ENCODE results near the gene TRIOBP. TPM values are rescaled to one million over a fixed set of nuclear protein-coding genes. Genes with fewer than 3 reads are reported as not detected.
A peak's percentile ranks its signal among the peaks of the same experiment; 100 is the strongest.

TRIOBP gene
- total RNA-seq, 1 donor from 2014 or later = 49.5 TPM

GRCh38 chr22:37816543-37817180 is 119.8 kb downstream of the TRIOBP start:
- Mint-ChIP-seq H3K4me3 (ENCODE audit: unreplicated experiment) (no peak overlapping the region), H3K27ac (ENCODE audit: unreplicated experiment) (no peak overlapping the region), H3K36me3 (ENCODE audit: low read depth) (peaks cover 11% of the 10 kb centered on the region), H3K9me3 (ENCODE audit: low read depth) (no peaks in the 10 kb centered on the region), H3K4me1 (ENCODE audit: low read depth) (peaks cover 12% of the 10 kb centered on the region), H3K27me3 (ENCODE audit: low read depth) (no peaks in the 10 kb centered on the region)
- TF ChIP-seq CTCF (IDR thresholded peaks at IDR 0.05) = no peak
- peak; percentile 80 for DNase-seq (ENCODE audit: low spot score)

- DNase-seq (ENCODE audit: low spot score) = peak; percentile 84
- Mint-ChIP-seq H3K27ac (ENCODE audit: unreplicated experiment) (peak overlapping the region; percentile 57), H3K4me1 (ENCODE audit: low read depth) (peaks cover 12% of the 10 kb centered on the region), H3K27me3 (ENCODE audit: low read depth) (peaks cover 4% of the 10 kb centered on the region), H3K36me3 (ENCODE audit: low read depth) (peaks cover 11% of the 10 kb centered on the region), H3K9me3 (ENCODE audit: low read depth) (no peaks in the 10 kb centered on the region), H3K4me3 (ENCODE audit: unreplicated experiment) (peak overlapping the region; percentile 55)
- peak; percentile 94 for TF ChIP-seq CTCF (IDR thresholded peaks at IDR 0.05)
Observed at GRCh38 chr22:37817705-37818408, 121.0 kb downstream of the TRIOBP start.

GRCh38 chr22:37818409-37819104 is 121.7 kb downstream of the TRIOBP start:
- Mint-ChIP-seq H3K36me3 (ENCODE audit: low read depth) (peaks cover 8% of the 10 kb centered on the region), H3K27ac (ENCODE audit: unreplicated experiment) (no peak overlapping the region), H3K4me1 (ENCODE audit: low read depth) (peaks cover 12% of the 10 kb centered on the region), H3K27me3 (ENCODE audit: low read depth) (peaks cover 4% of the 10 kb centered on the region), H3K4me3 (ENCODE audit: unreplicated experiment) (peak overlapping the region; percentile 55), H3K9me3 (ENCODE audit: low read depth) (no peaks in the 10 kb centered on the region)
- TF ChIP-seq CTCF (IDR thresholded peaks at IDR 0.05) = peak; percentile 64
- peak; percentile 91 for DNase-seq (ENCODE audit: low spot score)

GRCh38 chr22:37819105-37819433 is 122.2 kb downstream of the TRIOBP start:
- H3K27ac Mint-ChIP-seq (ENCODE audit: unreplicated experiment) = no peak overlapping the region
- peaks cover 12% of the 10 kb centered on the region for H3K4me1 Mint-ChIP-seq (ENCODE audit: low read depth)
- H3K36me3 Mint-ChIP-seq (ENCODE audit: low read depth) = peaks cover 8% of the 10 kb centered on the region
- DNase-seq (ENCODE audit: low spot score) = no peak
- peaks cover 4% of the 10 kb centered on the region for H3K27me3 Mint-ChIP-seq (ENCODE audit: low read depth)
- no peak for TF ChIP-seq CTCF (IDR thresholded peaks at IDR 0.05)
- H3K4me3 Mint-ChIP-seq (ENCODE audit: unreplicated experiment) = no peak overlapping the region
- H3K9me3 Mint-ChIP-seq (ENCODE audit: low read depth) = no peaks in the 10 kb centered on the region

GRCh38 chr22:37820350-37820749 is 123.5 kb downstream of the TRIOBP start:
- no peak overlapping the region for H3K27ac Mint-ChIP-seq (ENCODE audit: unreplicated experiment)
- no peak for TF ChIP-seq CTCF (IDR thresholded peaks at IDR 0.05)
- peaks cover 14% of the 10 kb centered on the region for H3K4me1 Mint-ChIP-seq (ENCODE audit: low read depth)
- no peaks in the 10 kb centered on the region for H3K9me3 Mint-ChIP-seq (ENCODE audit: low read depth)
- no peak for DNase-seq (ENCODE audit: low spot score)
- peaks cover 6% of the 10 kb centered on the region for H3K36me3 Mint-ChIP-seq (ENCODE audit: low read depth)
- peaks cover 4% of the 10 kb centered on the region for H3K27me3 Mint-ChIP-seq (ENCODE audit: low read depth)
- no peak overlapping the region for H3K4me3 Mint-ChIP-seq (ENCODE audit: unreplicated experiment)

Measured in chondrocyte (in vitro differentiated cells).